ENCODE results near the gene ADAM12.

DNA sequence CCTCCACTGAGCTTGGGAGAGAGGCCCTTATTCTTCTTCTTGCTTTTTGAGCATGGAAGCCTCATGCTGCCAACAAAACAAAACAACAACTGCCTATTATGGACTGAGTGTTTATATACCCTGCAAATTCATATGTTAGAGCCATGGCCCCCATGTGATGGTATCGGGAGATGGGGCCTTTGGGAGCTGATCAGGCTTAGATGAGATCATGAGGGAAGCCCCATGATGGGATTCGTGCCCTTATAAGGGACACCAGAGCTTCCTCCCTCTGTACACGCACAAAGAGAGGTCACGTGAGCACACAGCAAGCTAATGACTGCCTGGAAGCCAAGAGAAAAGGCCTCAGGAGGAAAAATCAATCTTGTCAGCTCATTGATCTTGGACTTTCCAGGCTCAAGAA is 256.9 kb downstream of the ADAM12 start:
- TF ChIP-seq, protein P1, sequence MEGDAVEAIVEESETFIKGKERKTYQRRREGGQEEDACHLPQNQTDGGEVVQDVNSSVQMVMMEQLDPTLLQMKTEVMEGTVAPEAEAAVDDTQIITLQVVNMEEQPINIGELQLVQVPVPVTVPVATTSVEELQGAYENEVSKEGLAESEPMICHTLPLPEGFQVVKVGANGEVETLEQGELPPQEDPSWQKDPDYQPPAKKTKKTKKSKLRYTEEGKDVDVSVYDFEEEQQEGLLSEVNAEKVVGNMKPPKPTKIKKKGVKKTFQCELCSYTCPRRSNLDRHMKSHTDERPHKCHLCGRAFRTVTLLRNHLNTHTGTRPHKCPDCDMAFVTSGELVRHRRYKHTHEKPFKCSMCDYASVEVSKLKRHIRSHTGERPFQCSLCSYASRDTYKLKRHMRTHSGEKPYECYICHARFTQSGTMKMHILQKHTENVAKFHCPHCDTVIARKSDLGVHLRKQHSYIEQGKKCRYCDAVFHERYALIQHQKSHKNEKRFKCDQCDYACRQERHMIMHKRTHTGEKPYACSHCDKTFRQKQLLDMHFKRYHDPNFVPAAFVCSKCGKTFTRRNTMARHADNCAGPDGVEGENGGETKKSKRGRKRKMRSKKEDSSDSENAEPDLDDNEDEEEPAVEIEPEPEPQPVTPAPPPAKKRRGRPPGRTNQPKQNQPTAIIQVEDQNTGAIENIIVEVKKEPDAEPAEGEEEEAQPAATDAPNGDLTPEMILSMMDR (tag by site-specific recombination; IDR thresholded peaks at IDR 0.05) = no peak
- TF ChIP-seq, protein P2, sequence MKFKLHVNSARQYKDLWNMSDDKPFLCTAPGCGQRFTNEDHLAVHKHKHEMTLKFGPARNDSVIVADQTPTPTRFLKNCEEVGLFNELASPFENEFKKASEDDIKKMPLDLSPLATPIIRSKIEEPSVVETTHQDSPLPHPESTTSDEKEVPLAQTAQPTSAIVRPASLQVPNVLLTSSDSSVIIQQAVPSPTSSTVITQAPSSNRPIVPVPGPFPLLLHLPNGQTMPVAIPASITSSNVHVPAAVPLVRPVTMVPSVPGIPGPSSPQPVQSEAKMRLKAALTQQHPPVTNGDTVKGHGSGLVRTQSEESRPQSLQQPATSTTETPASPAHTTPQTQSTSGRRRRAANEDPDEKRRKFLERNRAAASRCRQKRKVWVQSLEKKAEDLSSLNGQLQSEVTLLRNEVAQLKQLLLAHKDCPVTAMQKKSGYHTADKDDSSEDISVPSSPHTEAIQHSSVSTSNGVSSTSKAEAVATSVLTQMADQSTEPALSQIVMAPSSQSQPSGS (tag by site-specific recombination; IDR thresholded peaks at IDR 0.05; ENCODE audit: low read depth) = no peak
